Measurements from ENCODE around the gene PPL. TPM values are rescaled to one million over a fixed set of nuclear protein-coding genes. Genes with fewer than 3 reads are reported as not detected.

The PPL gene
- 10 to 100 TPM; 28.7 to 84.2 (median 53.0) TPM for total RNA-seq

- H3K4me3 ChIP-seq, result peak within 1 kb of the TSS; percentile 40 to 78 (median 63)
- DNase-seq, result peak in 2 of 3 donors; percentile 94 to 98
- H3K36me3 ChIP-seq, result no peaks in the 10 kb centered on the region
- no peaks in the 10 kb centered on the region for H3K9me3 ChIP-seq
- H3K4me1 ChIP-seq, result peaks cover 3 to 16% (median 10%) of the 10 kb centered on the region in 4 donors
- no peaks in the 10 kb centered on the region for H3K27me3 ChIP-seq
- TF ChIP-seq CTCF (IDR thresholded peaks at IDR 0.05) (no peak), POLR2A (IDR thresholded peaks at IDR 0.05) (peak; percentile 47 to 78)
- H3K27ac ChIP-seq, result peak within 1 kb of the TSS; percentile 26 to 94 (median 80)
Measured at GRCh38 chr16:4936991-4937781, at the start of gene PPL. TSS of gene PPL (minus strand) at chr16:4937148. CDS start at chr16:4937045, 103 bp downstream.

- H3K27me3 ChIP-seq, result peaks cover 0 to 6% of the 10 kb centered on the region in 2 donors
- no peak overlapping the region for H3K4me3 ChIP-seq
- peaks cover 0 to 10% (median 0%) of the 10 kb centered on the region in 4 donors for H3K9me3 ChIP-seq
- DNase-seq, result no peak
- peaks cover 0 to 5% (median 0%) of the 10 kb centered on the region in 4 donors for H3K4me1 ChIP-seq
- no peak overlapping the region for H3K27ac ChIP-seq
- no peak for TF ChIP-seq CTCF (IDR thresholded peaks at IDR 0.05)
- no peaks in the 10 kb centered on the region for H3K36me3 ChIP-seq
Measured at GRCh38 chr16:4984174-4984990, 47.4 kb upstream of the PPL start.

- Histone ChIP-seq H3K9me3 (peaks cover 0 to 1% (median 0%) of the 10 kb centered on the region in 4 donors), H3K27ac (no peak overlapping the region), H3K36me3 (no peaks in the 10 kb centered on the region), H3K4me1 (no peaks in the 10 kb centered on the region), H3K4me3 (no peak overlapping the region), H3K27me3 (peaks cover 0 to under 1% of the 10 kb centered on the region in 2 donors)
- peak in 1 of 3 donors; percentile 26 for DNase-seq
- TF ChIP-seq CTCF (IDR thresholded peaks at IDR 0.05) (no peak), POLR2A (IDR thresholded peaks at IDR 0.05) (no peak)
Measured at GRCh38 chr16:4982056-4982867, 45.3 kb upstream of the PPL start.

- no peaks in the 10 kb centered on the region for H3K9me3 ChIP-seq
- H3K4me1 ChIP-seq, result no peaks in the 10 kb centered on the region
- H3K27ac ChIP-seq, result no peak overlapping the region
- no peak overlapping the region for H3K4me3 ChIP-seq
- TF ChIP-seq CTCF (IDR thresholded peaks at IDR 0.05) (no peak), POLR2A (IDR thresholded peaks at IDR 0.05) (no peak)
- DNase-seq, result peak in 1 of 3 donors; percentile 20
- no peaks in the 10 kb centered on the region for H3K27me3 ChIP-seq
- no peaks in the 10 kb centered on the region for H3K36me3 ChIP-seq
Measured at GRCh38 chr16:4981473-4981872, 44.5 kb upstream of the PPL start.

GRCh38 chr16:4980691-4981090, 43.7 kb upstream of the PPL start:
- TF ChIP-seq POLR2A (IDR thresholded peaks at IDR 0.05), result no peak
- TF ChIP-seq CTCF (IDR thresholded peaks at IDR 0.05), result no peak
- Histone ChIP-seq H3K27me3 (no peaks in the 10 kb centered on the region), H3K36me3 (no peaks in the 10 kb centered on the region), H3K4me1 (no peaks in the 10 kb centered on the region), H3K27ac (no peak overlapping the region), H3K9me3 (no peaks in the 10 kb centered on the region), H3K4me3 (no peak overlapping the region)
- DNase-seq, result no peak

All from Peyer's patch (tissue), 4 donors.